PC-3 (cell line): ENCODE results near the gene AFF1.

Source experiments
- EZH2 ChIP-seq: fragments of 300-600 bp; sonication (generic); IDR thresholded peaks from one replicate; pipeline ENCODE4 v1.6.1; 2017; ENCODE audit warnings: antibody characterized with exemption, mild to moderate bottlenecking, low read length; ENCODE audit not compliant: unreplicated experiment
- EZH2phosphoT487 ChIP-seq: fragments of 300-600 bp; sonication (generic); IDR thresholded peaks from 2 replicates; pipeline ENCODE4 v1.6.1; 2018; ENCODE audit warnings: mild to moderate bottlenecking, antibody characterized with exemption, low read length, borderline replicate concordance
- TF ChIP-seq, protein P1 (sequence below): fragments of 300-600 bp; sonication (generic); conservative IDR thresholded peaks from 2 replicates; pipeline ENCODE4 v1.5.1; 2017; ENCODE audit warnings: antibody characterized with exemption, low read depth, mild to moderate bottlenecking, low read length

DNA sequence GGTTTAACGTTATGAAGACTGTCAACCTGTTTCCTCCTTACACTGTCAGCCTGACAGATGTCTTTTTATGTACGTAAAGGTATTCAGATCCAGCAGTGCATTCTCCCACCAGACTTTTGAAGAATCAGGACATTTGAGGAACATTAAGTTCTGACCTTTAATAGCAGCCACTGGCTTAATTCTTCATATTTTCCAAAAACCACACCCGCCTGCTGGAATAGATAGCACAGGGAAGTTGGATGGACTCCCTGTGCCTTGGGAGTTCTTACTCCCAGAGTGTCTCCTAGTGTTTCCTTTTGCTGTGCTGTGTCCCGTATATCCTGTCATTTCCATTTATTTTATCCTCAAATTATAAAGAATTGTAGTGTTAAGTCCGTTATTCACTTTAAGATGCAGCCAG is 94.5 kb downstream of the AFF1 start:
- TF ChIP-seq, protein P1, sequence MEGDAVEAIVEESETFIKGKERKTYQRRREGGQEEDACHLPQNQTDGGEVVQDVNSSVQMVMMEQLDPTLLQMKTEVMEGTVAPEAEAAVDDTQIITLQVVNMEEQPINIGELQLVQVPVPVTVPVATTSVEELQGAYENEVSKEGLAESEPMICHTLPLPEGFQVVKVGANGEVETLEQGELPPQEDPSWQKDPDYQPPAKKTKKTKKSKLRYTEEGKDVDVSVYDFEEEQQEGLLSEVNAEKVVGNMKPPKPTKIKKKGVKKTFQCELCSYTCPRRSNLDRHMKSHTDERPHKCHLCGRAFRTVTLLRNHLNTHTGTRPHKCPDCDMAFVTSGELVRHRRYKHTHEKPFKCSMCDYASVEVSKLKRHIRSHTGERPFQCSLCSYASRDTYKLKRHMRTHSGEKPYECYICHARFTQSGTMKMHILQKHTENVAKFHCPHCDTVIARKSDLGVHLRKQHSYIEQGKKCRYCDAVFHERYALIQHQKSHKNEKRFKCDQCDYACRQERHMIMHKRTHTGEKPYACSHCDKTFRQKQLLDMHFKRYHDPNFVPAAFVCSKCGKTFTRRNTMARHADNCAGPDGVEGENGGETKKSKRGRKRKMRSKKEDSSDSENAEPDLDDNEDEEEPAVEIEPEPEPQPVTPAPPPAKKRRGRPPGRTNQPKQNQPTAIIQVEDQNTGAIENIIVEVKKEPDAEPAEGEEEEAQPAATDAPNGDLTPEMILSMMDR: no peak
- TF ChIP-seq EZH2: no peak
- TF ChIP-seq EZH2phosphoT487: no peak
